Measurements from ENCODE around the gene KRTAP2-2.

KRTAP2-2 gene

DNA sequence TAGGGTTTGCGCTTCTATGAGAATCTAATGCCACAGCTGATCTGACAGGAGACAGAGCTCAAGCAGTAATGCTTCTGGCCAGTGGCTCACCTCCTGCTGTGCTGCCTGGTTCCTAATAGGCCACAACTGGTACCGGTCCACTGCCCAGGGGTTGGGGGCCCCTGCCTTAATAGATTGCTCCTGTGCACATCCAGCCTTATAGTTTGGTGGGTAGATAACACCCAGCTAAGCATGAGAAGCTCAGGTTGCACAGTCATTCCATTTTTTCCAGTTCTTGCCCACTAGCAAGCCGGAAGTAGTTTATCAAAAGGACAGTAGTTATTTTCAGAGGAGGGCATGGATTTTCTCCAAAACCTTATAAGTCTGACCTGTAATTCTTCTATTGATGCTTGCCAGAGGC lies 35.6 kb downstream of the KRTAP2-2 start:
- DNase-seq = no peak

DNA sequence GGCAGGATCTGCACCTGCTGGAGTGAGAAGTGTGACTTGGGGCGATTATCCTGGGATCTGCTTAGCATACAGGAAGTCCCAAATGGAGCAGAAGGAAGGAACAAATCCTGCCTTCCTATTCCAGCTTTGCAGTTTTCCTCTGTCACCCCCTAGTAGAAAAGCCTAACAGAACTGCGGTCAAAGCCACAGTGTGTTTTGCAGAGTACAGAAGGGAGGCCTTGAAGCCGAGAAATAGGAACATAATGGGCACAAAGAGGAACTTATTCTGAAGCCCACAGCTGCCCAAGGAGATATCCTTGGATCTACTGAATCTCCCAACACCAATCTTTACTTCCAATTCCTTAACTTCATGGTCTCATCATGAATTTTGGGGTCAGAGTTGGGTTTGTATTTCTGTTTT lies 36.5 kb downstream of the KRTAP2-2 start:
- no peak for DNase-seq

DNA sequence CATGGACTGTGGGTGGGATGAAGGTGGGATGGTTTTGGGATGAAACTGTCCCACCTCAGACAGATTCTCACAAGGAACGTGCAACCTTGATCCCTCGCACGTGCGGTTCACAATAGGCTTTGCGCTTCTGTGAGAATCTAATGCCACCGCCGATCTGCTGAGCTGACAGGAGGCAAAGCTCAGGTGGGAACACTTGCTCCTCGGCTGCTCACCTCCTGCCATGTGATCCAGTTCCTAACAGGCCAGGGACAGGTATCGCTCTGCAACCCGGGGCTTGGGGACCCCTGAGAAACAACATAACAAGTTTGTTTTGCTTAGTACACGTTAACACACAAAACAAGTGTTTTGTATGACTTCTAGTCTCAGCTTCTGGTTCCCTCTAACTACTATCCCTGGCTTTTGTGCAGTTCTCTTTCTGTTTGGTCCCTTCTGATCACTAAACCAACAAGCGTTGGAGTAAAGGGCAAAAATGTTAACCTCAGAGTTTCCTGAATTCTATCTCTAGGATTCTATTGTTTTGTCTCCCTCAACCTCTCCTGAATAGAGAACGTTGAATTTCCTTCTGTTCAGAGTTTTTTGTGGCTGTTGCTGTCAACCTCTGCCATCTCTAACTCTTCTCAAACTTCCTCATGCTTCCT lies 38.3 kb downstream of the KRTAP2-2 start:
- no peak for DNase-seq

DNA sequence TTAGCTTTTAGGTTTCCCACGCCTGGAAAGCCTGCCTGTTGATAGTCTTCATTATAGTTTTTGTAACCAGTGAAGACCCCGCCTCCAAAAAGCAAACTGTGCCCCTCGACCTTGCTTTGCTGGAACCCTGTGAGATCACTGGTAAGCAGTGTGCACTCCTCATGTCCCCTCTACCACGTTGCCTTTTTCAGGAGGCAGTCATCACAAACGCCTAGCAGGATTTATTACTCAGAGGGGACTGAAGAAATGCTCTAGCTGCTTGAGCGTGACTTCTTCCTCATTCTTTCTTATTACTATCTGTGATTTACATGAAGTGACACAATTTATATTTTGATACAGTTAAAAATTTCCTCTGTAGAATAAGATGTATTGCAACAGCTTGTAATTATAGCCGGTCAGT lies 39.6 kb downstream of the KRTAP2-2 start:
- DNase-seq = no peak

DNA sequence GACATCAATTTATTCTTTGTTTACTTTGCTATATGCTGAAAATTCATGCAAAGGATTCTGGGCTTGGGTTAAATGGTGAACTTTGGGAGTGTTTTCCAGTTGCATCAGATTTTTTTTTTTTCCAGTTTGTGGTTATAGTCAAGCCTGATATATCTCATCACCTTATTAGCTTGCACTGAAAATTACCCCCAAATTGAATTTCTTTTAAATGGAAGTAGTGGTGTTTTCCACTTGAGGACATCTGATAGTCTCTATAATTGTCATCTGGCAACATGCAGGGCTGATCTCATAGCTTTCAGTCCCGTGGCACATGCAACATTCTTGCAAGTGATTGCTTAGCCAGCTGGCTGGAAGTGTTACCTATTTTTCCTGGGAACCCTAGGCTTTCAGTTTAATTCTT lies 41.4 kb downstream of the KRTAP2-2 start:
- no peak for DNase-seq

DNA sequence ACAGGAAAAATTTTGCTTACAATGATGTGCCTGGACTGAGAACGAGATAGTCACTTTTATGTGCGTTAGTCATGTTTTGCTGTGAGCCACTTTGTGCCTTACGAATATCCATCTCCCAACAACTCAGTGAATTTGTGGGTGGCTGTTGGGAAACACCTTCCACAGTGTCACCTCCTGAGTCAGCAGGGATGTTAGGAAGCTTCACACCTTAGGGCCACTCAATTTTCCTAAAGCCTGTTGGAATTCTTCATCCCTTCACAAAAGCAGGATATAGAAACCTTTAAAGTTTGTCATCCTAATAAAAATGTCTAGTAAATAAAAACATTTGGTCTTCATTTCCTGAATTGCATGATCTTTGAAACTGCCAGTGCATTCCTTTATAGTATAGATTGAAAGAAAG lies 41.8 kb downstream of the KRTAP2-2 start:
- DNase-seq = no peak

DNA sequence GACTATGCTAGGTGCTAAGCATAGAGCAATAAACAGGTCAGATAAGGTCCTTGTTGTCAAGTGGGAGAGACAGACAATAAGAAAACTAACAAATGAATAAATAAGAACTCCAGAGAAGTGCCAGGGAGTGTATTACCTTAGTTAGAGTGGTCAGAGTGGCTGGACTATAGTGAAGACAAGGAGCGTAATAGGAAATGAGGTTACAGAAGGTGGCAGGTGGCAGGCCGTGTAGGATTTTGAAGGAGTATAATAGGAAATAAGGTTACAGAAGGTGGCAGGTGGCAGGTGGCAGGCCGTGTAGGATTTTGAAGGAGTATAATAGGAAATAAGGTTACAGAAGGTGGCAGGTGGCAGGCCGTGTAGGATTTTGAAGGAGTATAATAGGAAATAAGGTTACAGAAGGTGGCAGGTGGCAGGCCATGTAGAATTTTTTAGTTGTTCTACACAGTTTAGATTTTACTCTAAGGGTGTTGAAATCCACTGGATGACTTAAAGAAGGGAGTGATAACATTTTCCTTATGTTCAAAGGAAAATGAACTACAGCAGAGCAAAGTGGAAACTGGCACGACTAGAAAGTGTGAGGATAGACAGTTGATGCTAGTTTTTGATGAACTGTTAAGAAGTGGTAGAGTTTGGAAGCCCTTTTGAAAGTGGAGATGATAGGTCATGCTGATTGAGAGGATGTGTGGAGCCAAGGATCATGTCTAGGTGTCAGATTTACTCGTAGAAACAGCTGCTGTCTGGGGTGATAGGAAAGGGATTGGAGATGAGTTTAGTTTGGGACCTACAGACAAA lies 42.5 kb downstream of the KRTAP2-2 start:
- no peak for DNase-seq

DNA sequence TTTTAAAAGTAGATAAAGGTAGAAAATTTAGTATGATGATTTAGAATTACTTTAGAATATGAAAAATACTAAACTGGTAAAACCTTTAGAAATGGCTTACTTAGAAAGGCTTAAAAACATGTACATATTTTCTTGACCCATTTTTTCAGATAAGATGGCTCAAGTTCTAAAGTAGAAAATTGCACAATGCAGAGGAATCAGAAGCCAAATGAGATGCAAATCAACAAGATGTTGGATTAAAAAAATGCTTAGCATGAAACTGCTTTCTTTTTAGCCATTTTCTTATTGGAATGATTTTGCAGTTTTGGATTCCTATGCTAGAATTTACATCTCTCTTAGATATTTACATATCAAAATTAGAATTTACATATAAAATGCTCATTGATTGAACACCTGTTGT lies 44.6 kb downstream of the KRTAP2-2 start:
- DNase-seq = no peak

DNA sequence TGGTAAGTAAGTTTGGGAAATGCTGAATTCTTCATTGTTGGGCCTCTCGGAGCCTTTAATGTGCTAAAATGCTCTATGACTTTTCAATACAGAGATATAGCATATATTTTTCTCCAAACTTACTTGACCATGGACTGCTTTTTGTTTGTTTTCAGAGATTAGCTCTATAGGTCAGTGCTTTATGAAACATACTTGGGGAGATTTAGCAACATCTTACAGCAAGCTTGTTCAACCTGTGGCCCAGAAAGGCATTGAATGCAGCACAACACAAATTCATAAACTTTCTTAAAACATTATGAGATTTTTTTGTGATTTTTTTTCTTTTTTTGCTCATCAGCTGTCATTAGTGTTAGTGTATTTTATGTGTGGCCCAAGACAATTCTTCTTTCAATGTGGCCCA lies 45.1 kb downstream of the KRTAP2-2 start:
- DNase-seq = no peak

DNA sequence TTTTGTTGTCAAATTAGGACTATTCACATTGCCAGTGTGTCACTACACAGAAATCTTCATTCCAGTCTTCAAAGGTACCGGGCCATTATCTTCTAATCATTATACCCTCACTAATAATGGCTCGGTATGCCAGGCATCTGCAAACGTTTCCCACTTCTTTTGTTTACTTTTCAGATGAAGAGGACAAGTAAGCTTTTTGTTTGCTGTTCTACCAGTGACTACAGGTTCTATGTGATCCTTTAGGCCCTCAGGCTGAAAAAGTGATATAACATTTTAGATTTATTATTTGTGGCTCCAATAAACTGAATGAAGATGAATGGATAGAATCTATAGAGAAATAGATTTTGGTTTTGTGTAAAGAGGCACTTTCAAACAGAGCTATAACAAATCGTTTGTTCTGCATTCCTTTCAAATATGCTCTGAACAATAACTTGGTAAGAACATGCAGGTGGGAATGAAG lies 45.7 kb downstream of the KRTAP2-2 start:
- DNase-seq = no peak

DNA sequence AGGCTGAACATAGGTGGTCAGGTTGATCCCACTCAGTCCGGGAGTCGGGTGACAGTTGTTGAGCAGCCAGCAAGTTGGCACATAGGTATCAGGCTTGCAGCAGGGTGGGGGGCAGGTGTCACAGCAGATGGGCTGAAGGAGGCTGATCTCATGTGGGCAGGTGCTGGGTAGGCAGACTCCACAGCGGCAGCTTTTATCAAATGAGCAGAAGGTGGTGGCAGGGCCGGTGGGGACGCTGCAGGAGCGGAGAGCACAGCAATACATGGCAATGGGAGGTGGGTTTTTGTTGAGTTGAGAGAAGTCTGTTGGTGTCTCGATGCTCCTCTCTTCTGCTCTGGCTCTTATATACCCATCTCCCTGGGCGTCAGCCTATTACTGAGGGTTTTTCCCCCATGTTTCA lies 46.2 kb downstream of the KRTAP2-2 start, which contains the start of gene KRTAP3-1:
KRTAP3-1 (minus strand) TSS at position 318 of the 400 bp plus-strand sequence; CDS start at position 264, 54 bp downstream.
- DNase-seq = no peak
